ENCODE measurements around the gene HS3ST5.

Gene HS3ST5

GRCh38 chr6:114276783-114277182, 66.0 kb downstream of the HS3ST5 start:
- TF ChIP-seq CTCF (IDR thresholded peaks at IDR 0.05; ENCODE audit: borderline replicate concordance, control extremely low read depth, extremely low read depth, insufficient read depth, missing control alignments): no peak
- in situ Hi-C loops (cut with MboI; ENCODE audit: low sequenced_read_pairs, unreplicated experiment): no loop called here

GRCh38 chr6:114274836-114275235, 68.0 kb downstream of the HS3ST5 start:
- TF ChIP-seq CTCF (IDR thresholded peaks at IDR 0.05; ENCODE audit: borderline replicate concordance, control extremely low read depth, extremely low read depth, insufficient read depth, missing control alignments): no peak
- no peak for DNase-seq (ENCODE audit: low spot score)
- in situ Hi-C loops (cut with MboI; ENCODE audit: low sequenced_read_pairs, unreplicated experiment): no loop called here

More at GRCh38 chr6:114276783-114277182, 66.0 kb downstream of the HS3ST5 start:
- DNase-seq (ENCODE audit: low spot score): no peak

GRCh38 chr6:114272582-114272981, 70.2 kb downstream of the HS3ST5 start:
- in situ Hi-C loops (cut with MboI; ENCODE audit: low sequenced_read_pairs, unreplicated experiment): no loop called here
- no peak for TF ChIP-seq CTCF (IDR thresholded peaks at IDR 0.05; ENCODE audit: borderline replicate concordance, control extremely low read depth, extremely low read depth, insufficient read depth, missing control alignments)
- DNase-seq (ENCODE audit: low spot score): no peak

- in situ Hi-C loops (cut with MboI; ENCODE audit: low sequenced_read_pairs, unreplicated experiment): no loop called here
- no peak for DNase-seq (ENCODE audit: low spot score)
- TF ChIP-seq CTCF (IDR thresholded peaks at IDR 0.05; ENCODE audit: borderline replicate concordance, control extremely low read depth, extremely low read depth, insufficient read depth, missing control alignments): no peak
These were observed 71.4 kb downstream of the HS3ST5 start for GRCh38 chr6:114271405-114271804.

- DNase-seq (ENCODE audit: low spot score): no peak
- in situ Hi-C loops (cut with MboI; ENCODE audit: low sequenced_read_pairs, unreplicated experiment): no loop called here
- TF ChIP-seq CTCF (IDR thresholded peaks at IDR 0.05; ENCODE audit: borderline replicate concordance, control extremely low read depth, extremely low read depth, insufficient read depth, missing control alignments): no peak
These were observed 74.9 kb downstream of the HS3ST5 start for GRCh38 chr6:114267897-114268296.

- in situ Hi-C loops (cut with MboI; ENCODE audit: low sequenced_read_pairs, unreplicated experiment): no loop called here
- TF ChIP-seq CTCF (IDR thresholded peaks at IDR 0.05; ENCODE audit: borderline replicate concordance, control extremely low read depth, extremely low read depth, insufficient read depth, missing control alignments): no peak
- no peak for DNase-seq (ENCODE audit: low spot score)
These were observed 82.0 kb downstream of the HS3ST5 start for GRCh38 chr6:114260810-114261209.

- TF ChIP-seq CTCF (IDR thresholded peaks at IDR 0.05; ENCODE audit: borderline replicate concordance, control extremely low read depth, extremely low read depth, insufficient read depth, missing control alignments): no peak
- in situ Hi-C loops (cut with MboI; ENCODE audit: low sequenced_read_pairs, unreplicated experiment): no loop called here
- no peak for DNase-seq (ENCODE audit: low spot score)
These were observed 84.4 kb downstream of the HS3ST5 start for GRCh38 chr6:114258376-114258775.
